SJSA1 (cell line): ENCODE results near the gene ITPR2. TPM values are rescaled to one million over a fixed set of nuclear protein-coding genes. Genes with fewer than 3 reads are reported as not detected.

Experiments used
- DNase-seq, 2 experiments: peaks; one replicate each; pipeline ENCODE4 v3.0.0-alpha.2; 2015 to 2020; ENCODE audit warnings: low spot score in 2 of 2, low read depth in 1 of 2
- H3K27ac ChIP-seq: fragments of 250-450 bp; sonication (Bioruptor Pico); 2 replicates; pipeline ENCODE4 v1.5.1; 2020; ENCODE audit warnings: mild to moderate bottlenecking, moderate library complexity
- H3K27me3 ChIP-seq: fragments of 250-450 bp; sonication (Bioruptor Pico); replicated peaks from 2 replicates; pipeline ENCODE4 v1.5.1; 2020; ENCODE audit warnings: mild to moderate bottlenecking, moderate library complexity
- H3K36me3 ChIP-seq: fragments of 250-450 bp; sonication (Bioruptor Pico); 2 replicates; pipeline ENCODE4 v1.5.1; 2020; ENCODE audit warnings: mild to moderate bottlenecking
- H3K4me1 ChIP-seq: fragments of 250-450 bp; sonication (Bioruptor Pico); replicated peaks from 2 replicates; pipeline ENCODE4 v1.6.1; 2021; ENCODE audit warnings: mild to moderate bottlenecking
- H3K4me3 ChIP-seq: fragments of 250-450 bp; sonication (Bioruptor Pico); 2 replicates; pipeline ENCODE4 v1.5.1; 2020; ENCODE audit warnings: mild to moderate bottlenecking
- H3K9me3 ChIP-seq: fragments of 250-450 bp; sonication (Bioruptor Pico); replicated peaks from 2 replicates; pipeline ENCODE4 v1.5.1; 2020; ENCODE audit warnings: mild to moderate bottlenecking
- total RNA-seq: library from RNA; depleted of rRNA; stranded (reverse); fragments of >200 nt; shearing (Covaris generic); gene quantifications from 2 replicates; pipeline ENCODE4 v1.2.3, GENCODE V29; 2014; rRNA removed

Gene ITPR2
- total RNA-seq, 1 experiment from 2014 or later, result 82.3 TPM

DNA sequence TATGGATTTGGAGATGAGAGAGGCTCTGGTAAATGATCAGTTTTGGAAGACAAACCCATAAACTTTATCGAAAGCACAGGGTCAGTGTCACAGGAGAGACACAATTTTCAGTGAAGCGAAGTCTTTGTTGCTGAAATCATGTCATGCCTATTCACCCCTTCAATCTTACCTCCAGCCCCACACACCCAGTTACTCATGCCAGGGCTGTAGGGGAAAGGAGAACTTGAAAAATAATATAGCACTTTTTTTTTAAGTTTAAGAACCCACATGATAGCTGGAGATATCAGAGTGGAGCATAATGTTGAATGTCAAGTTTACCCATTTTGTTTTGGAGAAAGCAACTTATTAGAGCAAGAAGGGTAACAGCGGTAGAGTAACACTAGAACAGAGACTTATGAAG, 530.2 kb downstream of the ITPR2 start:
- Histone ChIP-seq H3K27me3 (no peaks in the 10 kb centered on the region), H3K4me3 (no peak overlapping the region), H3K4me1 (peaks cover 14% of the 10 kb centered on the region), H3K9me3 (no peaks in the 10 kb centered on the region), H3K36me3 (no peaks in the 10 kb centered on the region), H3K27ac (no peak overlapping the region)
- no peak for DNase-seq

- H3K27ac ChIP-seq, result peak overlapping the region; percentile 83
- no peaks in the 10 kb centered on the region for H3K9me3 ChIP-seq
- no peaks in the 10 kb centered on the region for H3K36me3 ChIP-seq
- H3K27me3 ChIP-seq, result no peaks in the 10 kb centered on the region
- peaks cover 14% of the 10 kb centered on the region for H3K4me1 ChIP-seq
- H3K4me3 ChIP-seq, result no peak overlapping the region
- no peak for DNase-seq
Measured at GRCh38 chr12:26299751-26300150, 533.2 kb downstream of the ITPR2 start.

- H3K27me3 ChIP-seq, result no peaks in the 10 kb centered on the region
Measured at GRCh38 chr12:26298785-26299621, 534.0 kb downstream of the ITPR2 start.

GRCh38 chr12:26297396-26298070, 535.5 kb downstream of the ITPR2 start:
- Histone ChIP-seq H3K9me3 (no peaks in the 10 kb centered on the region), H3K4me1 (peaks cover 29% of the 10 kb centered on the region), H3K27ac (no peak overlapping the region), H3K4me3 (no peak overlapping the region), H3K36me3 (no peaks in the 10 kb centered on the region), H3K27me3 (no peaks in the 10 kb centered on the region)
- DNase-seq, result no peak

More at GRCh38 chr12:26298785-26299621, 534.0 kb downstream of the ITPR2 start:
- H3K27ac ChIP-seq, result peak overlapping the region; percentile 83
- H3K9me3 ChIP-seq, result no peaks in the 10 kb centered on the region
- H3K4me3 ChIP-seq, result peak overlapping the region; percentile 27
- DNase-seq, result peak in 1 of 2 experiments; percentile 87
- H3K4me1 ChIP-seq, result peaks cover 17% of the 10 kb centered on the region
- H3K36me3 ChIP-seq, result no peaks in the 10 kb centered on the region

GRCh38 chr12:26295001-26295400, 538.0 kb downstream of the ITPR2 start:
- peaks cover 29% of the 10 kb centered on the region for H3K4me1 ChIP-seq
- no peak overlapping the region for H3K4me3 ChIP-seq
- H3K36me3 ChIP-seq, result no peaks in the 10 kb centered on the region
- no peaks in the 10 kb centered on the region for H3K9me3 ChIP-seq
- H3K27me3 ChIP-seq, result no peaks in the 10 kb centered on the region
- H3K27ac ChIP-seq, result no peak overlapping the region
- DNase-seq, result no peak

DNA sequence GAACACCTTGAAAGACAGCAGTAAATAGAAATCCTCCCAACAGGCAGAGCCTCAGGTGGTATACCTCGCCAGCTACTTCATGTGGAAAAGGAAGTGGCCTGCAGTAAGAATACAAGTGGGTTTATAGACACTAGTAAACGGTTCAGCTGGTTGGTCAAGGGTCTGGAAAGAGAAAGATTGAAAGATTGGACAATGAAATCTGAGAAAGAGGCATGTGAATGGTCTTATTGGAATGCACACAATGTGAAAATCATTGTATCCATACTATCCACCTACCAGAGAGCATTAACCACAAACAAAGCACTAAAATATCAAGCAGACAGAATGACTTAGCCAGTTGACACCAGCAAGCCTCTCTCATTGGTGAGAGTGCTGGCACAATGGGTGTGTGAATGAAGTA, 539.4 kb downstream of the ITPR2 start:
- Histone ChIP-seq H3K27me3 (no peaks in the 10 kb centered on the region), H3K36me3 (no peaks in the 10 kb centered on the region), H3K9me3 (no peaks in the 10 kb centered on the region), H3K4me1 (peaks cover 20% of the 10 kb centered on the region), H3K27ac (0 out of 2 replicates have a peak overlapping the region, but pooled peaks have one; percentile 1), H3K4me3 (no peak overlapping the region)
- DNase-seq, result peak in 1 of 2 experiments; percentile 54

- no peaks in the 10 kb centered on the region for H3K27me3 ChIP-seq
Measured at GRCh38 chr12:26292596-26292995, 540.4 kb downstream of the ITPR2 start.

DNA sequence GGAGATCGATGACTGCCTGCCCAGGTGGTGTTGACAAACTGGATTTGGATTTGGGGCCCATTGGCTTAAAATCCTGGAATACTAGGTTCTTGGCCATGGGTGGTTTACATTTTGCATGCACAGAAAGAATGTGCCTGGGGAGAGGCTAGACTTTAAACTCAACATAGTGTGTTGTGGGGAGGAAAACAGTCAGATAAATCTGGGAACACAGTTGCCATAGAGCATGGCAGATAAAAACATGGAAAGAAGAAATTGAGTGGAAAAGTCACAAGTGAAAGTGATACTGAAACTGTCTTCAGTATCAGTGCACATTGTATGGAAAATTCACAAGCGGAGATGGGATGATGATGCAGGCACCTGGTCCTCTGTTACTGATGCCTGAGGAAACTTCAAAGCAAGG, 542.4 kb downstream of the ITPR2 start:
- no peak overlapping the region for H3K27ac ChIP-seq
- DNase-seq, result no peak
- peaks cover 15% of the 10 kb centered on the region for H3K4me1 ChIP-seq
- H3K36me3 ChIP-seq, result no peaks in the 10 kb centered on the region
- no peaks in the 10 kb centered on the region for H3K27me3 ChIP-seq
- no peak overlapping the region for H3K4me3 ChIP-seq
- H3K9me3 ChIP-seq, result 0 out of 2 replicates have a peak, but pooled peaks cover 6% of the 10 kb centered on the region

More at GRCh38 chr12:26292596-26292995, 540.4 kb downstream of the ITPR2 start:
- H3K9me3 ChIP-seq, result no peaks in the 10 kb centered on the region
- DNase-seq, result no peak
- no peak overlapping the region for H3K4me3 ChIP-seq
- peaks cover 15% of the 10 kb centered on the region for H3K4me1 ChIP-seq
- no peaks in the 10 kb centered on the region for H3K36me3 ChIP-seq
- no peak overlapping the region for H3K27ac ChIP-seq

DNA sequence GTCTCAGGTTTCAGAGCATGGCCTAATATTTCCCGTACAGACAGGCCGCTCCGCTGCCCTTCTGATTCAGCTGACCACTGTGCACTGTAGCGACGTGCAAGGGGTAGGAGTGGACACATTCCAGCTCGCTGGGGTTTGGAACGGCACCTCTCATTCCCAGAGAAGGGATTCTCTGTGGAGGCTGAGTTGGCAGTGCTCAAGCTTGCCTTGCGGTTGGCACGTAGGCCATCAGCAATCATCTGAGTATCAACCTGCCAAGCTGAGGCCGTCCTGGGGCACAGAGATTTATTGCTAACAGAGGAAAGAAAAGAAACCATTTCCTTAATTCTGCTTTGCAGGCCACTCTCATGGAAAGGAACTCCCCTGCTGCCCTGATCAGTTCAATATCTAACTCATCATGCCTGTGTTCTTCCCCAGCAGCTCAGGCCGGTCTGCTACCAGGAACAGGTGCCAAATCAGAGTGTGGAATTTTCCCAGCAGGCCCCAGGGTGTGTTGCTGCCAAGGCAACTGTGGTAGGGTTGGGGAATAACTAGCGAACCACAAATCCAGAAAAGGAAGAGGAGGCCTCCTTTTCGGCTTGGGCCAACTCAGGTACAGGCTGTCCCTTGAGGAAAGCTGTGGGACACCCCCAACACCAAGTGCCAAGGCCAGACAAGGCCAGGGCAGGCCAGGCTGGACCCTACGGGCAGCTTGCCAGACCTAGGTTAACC, 545.2 kb downstream of the ITPR2 start:
- H3K27ac ChIP-seq, result no peak overlapping the region
- no peaks in the 10 kb centered on the region for H3K27me3 ChIP-seq
- H3K4me1 ChIP-seq, result peaks cover 2% of the 10 kb centered on the region; the same call in 1 of the 2 replicates
- DNase-seq, result no peak
- 0 out of 2 replicates have a peak, but pooled peaks cover 6% of the 10 kb centered on the region for H3K9me3 ChIP-seq
- no peak overlapping the region for H3K4me3 ChIP-seq
- no peaks in the 10 kb centered on the region for H3K36me3 ChIP-seq

Other genes starting within 250 kb of the ITPR2 start
- gene INTS13, start 104.8 kb upstream of the ITPR2 start, total RNA-seq, result 35.7 and 58.9 TPM in 2 replicates
- 77.0 and 104 TPM in 2 replicates for gene FGFR1OP2, start 105.3 kb upstream of the ITPR2 start, total RNA-seq
- 52.7 and 128 TPM in 2 replicates for gene TM7SF3, start 181.2 kb upstream of the ITPR2 start, total RNA-seq
- gene MED21, start 189.4 kb upstream of the ITPR2 start, total RNA-seq, result 45.3 and 74.6 TPM in 2 replicates
- not detected in 2 replicates for gene C12orf71, start 249.4 kb upstream of the ITPR2 start, total RNA-seq